GM12878 (cell line): ENCODE data around the gene COQ4. TPM values are rescaled to one million over a fixed set of nuclear protein-coding genes. Genes with fewer than 3 reads are reported as not detected.

Source experiments
- ATAC-seq: fragments of 200-7000 bp; cut with Tn5 transposase; 3 replicates; pipeline ENCODE4 v1.9.1; 2020; ENCODE audit warnings: mild to moderate bottlenecking, moderate library complexity
- BruUV-seq: library from RNA; stranded (reverse); fragments of 400-500 nt; replicated peaks from 2 replicates; lab custom pipeline; 2021; lab: Mats Ljungman, UMichigan
- CTCF ChIA-PET: fragments of 300-600 bp; sonication (Branson Sonifier 250); formaldehyde crosslinking; extraction: SDS; loops from one replicate; lab custom pipeline; 2021; ENCODE audit warnings: inconsistent platforms; lab: Yijun Ruan, JAX
- POLR2A ChIA-PET: fragments of 350-600 bp; formaldehyde crosslinking; extraction: SDS; loops from one replicate; lab custom pipeline; 2021; ENCODE audit warnings: inconsistent platforms; lab: Charles Lee
- RAD21 ChIA-PET: fragments of 300-600 bp; sonication (Branson Sonifier 250); formaldehyde crosslinking; loops from one replicate; lab custom pipeline; 2023; ENCODE audit warnings: antibody characterized with exemption; ENCODE audit not compliant: unreplicated experiment; lab: Charles Lee
- SMC1A ChIA-PET: fragments of 300-600 bp; sonication (Branson Sonifier 250); formaldehyde crosslinking; loops from one replicate; lab custom pipeline; 2023; ENCODE audit not compliant: unreplicated experiment, uncharacterized antibody; lab: Charles Lee
- DNase-seq: peaks from one replicate; pipeline ENCODE4 v3.0.0-alpha.2; 2011; ENCODE audit warnings: low read depth, low spot score
- FAIRE-seq: peaks from 3 replicates; lab custom pipeline; 2011; peaks lifted over from hg19 to GRCh38; lab: Jason Lieb, UNC
- H2AFZ ChIP-seq: 2 replicates; pipeline ENCODE4 v1.6.0; 2011; ENCODE audit warnings: low read depth, low read length, control low read depth; ENCODE audit not compliant: control insufficient read depth
- H3K27ac ChIP-seq: 2 replicates; pipeline ENCODE4 v1.5.1; 2011; ENCODE audit warnings: control low read depth; ENCODE audit not compliant: control insufficient read depth, insufficient read depth
- H3K27me3 ChIP-seq, 2 experiments: replicated peaks in 1 of 2; 2 replicates each; pipeline versions ENCODE4 v1.6.0 to v1.6.1; 2011; ENCODE audit warnings: low read length in 1 of 2; ENCODE audit not compliant: control insufficient read depth in 2 of 2, insufficient read depth in 2 of 2
- H3K36me3 ChIP-seq, 2 experiments: 2 replicates each; pipeline ENCODE4 v1.5.1; 2011; ENCODE audit warnings: low read length in 1 of 2; ENCODE audit not compliant: control insufficient read depth in 2 of 2, insufficient read depth in 2 of 2
- H3K4me1 ChIP-seq: 2 replicates; pipeline ENCODE4 v1.6.1; 2011; ENCODE audit warnings: mild to moderate bottlenecking, low read length, moderate library complexity, mixed read lengths; ENCODE audit not compliant: control insufficient read depth, insufficient read depth
- H3K4me2 ChIP-seq: 2 replicates; pipeline ENCODE4 v1.6.0; 2011; ENCODE audit warnings: control low read depth; ENCODE audit not compliant: control insufficient read depth, insufficient read depth
- H3K4me3 ChIP-seq: fragments of 200-600 bp; sonication (generic); 2 replicates; pipeline ENCODE4 v1.5.1; 2016
- H3K79me2 ChIP-seq: 2 replicates; pipeline ENCODE4 v1.6.0; 2011; ENCODE audit warnings: low read length; ENCODE audit not compliant: control insufficient read depth, insufficient read depth
- H3K9ac ChIP-seq: 2 replicates; pipeline ENCODE4 v1.8.0; 2011; ENCODE audit warnings: low read length, control low read depth, mixed read lengths; ENCODE audit not compliant: control insufficient read depth, insufficient read depth
- H3K9me3 ChIP-seq: replicated peaks from 3 replicates; pipeline ENCODE4 v1.5.1; 2011; ENCODE audit warnings: mild to moderate bottlenecking, low read length; ENCODE audit not compliant: control insufficient read depth, insufficient read depth
- H4K20me1 ChIP-seq: 2 replicates; pipeline ENCODE4 v1.6.0; 2011; ENCODE audit not compliant: control insufficient read depth, insufficient read depth
- BACH1 ChIP-seq: fragments of 450-650 bp; IDR thresholded peaks from 2 replicates; pipeline ENCODE4 v1.6.1; 2017; ENCODE audit warnings: mild to moderate bottlenecking, borderline replicate concordance
- BHLHE40 ChIP-seq, 2 experiments: fragments of 450-650 bp in 1 of 2; IDR thresholded peaks; 2 replicates each; pipeline ENCODE4 v1.6.1; 2011 to 2017; ENCODE audit warnings: low read depth in 2 of 2, borderline replicate concordance in 1 of 2, improper control_type of control experiment in 1 of 2, low read length in 1 of 2, mild to moderate bottlenecking in 1 of 2
- CTCF ChIP-seq, 3 experiments: IDR thresholded peaks in 2 of 3; conservative IDR thresholded peaks in 1 of 3; 2 replicates each; pipeline ENCODE4 v1.5.1; 2011; ENCODE audit warnings: low read depth in 3 of 3, low read length in 3 of 3, mild to moderate bottlenecking in 3 of 3, control low read depth in 2 of 3, moderate library complexity in 2 of 3, inconsistent platforms in 1 of 3, mixed read lengths in 1 of 3; ENCODE audit not compliant: control insufficient read depth in 2 of 3, insufficient read depth in 1 of 3; ENCODE audit errors: extremely low read depth in 1 of 3
- HDGF ChIP-seq: fragments of 450-650 bp; IDR thresholded peaks from 2 replicates; pipeline ENCODE4 v1.6.1; 2016; ENCODE audit warnings: antibody characterized with exemption
- IKZF1 ChIP-seq: fragments of 450-650 bp; conservative IDR thresholded peaks from 2 replicates; pipeline ENCODE4 v1.6.1; 2017; ENCODE audit warnings: antibody characterized with exemption, mild to moderate bottlenecking
- IKZF2 ChIP-seq, 2 experiments: fragments of 450-650 bp; IDR thresholded peaks; 2 replicates each; pipeline ENCODE4 v1.6.1; 2017; ENCODE audit warnings: mild to moderate bottlenecking in 2 of 2, moderate library complexity in 2 of 2
- IRF3 ChIP-seq: fragments of 450-650 bp; IDR thresholded peaks from 2 replicates; pipeline ENCODE4 v1.6.1; 2014; ENCODE audit warnings: mild to moderate bottlenecking
- NBN ChIP-seq: fragments of 450-650 bp; IDR thresholded peaks from 2 replicates; pipeline ENCODE4 v1.6.1; 2016
- NR2C2 ChIP-seq: IDR thresholded peaks from 2 replicates; pipeline ENCODE4 v1.6.1; 2011; ENCODE audit warnings: borderline replicate concordance, low read depth; ENCODE audit not compliant: control insufficient read depth, insufficient read length
- POLR2A ChIP-seq: IDR thresholded peaks from 2 replicates; pipeline ENCODE4 v1.6.1; 2011; ENCODE audit warnings: low read depth, mild to moderate bottlenecking, low read length
- RAD51 ChIP-seq: fragments of 450-650 bp; IDR thresholded peaks from 2 replicates; pipeline ENCODE4 v1.6.1; 2016; ENCODE audit warnings: moderate library complexity, mild to moderate bottlenecking, inconsistent platforms
- RB1 ChIP-seq: fragments of 450-650 bp; formaldehyde crosslinking; IDR thresholded peaks from 2 replicates; pipeline ENCODE4 v1.6.1; 2017; ENCODE audit warnings: mild to moderate bottlenecking, borderline replicate concordance
- RFX5 ChIP-seq: IDR thresholded peaks from 2 replicates; pipeline ENCODE4 v1.6.1; 2011; ENCODE audit warnings: low read depth, low read length, improper control_type of control experiment
- SMARCA5 ChIP-seq: fragments of 450-650 bp; IDR thresholded peaks from 2 replicates; pipeline ENCODE4 v1.6.1; 2017; ENCODE audit warnings: mild to moderate bottlenecking
- SMC3 ChIP-seq: IDR thresholded peaks from 2 replicates; pipeline ENCODE4 v1.6.1; 2011; ENCODE audit warnings: low read length, improper control_type of control experiment, borderline replicate concordance
- ZBED1 ChIP-seq: IDR thresholded peaks from 2 replicates; pipeline ENCODE4 v1.6.1; 2016; ENCODE audit warnings: borderline replicate concordance
- WGBS: methylation state at CpG from one replicate; pipeline ENCODE4 v1.1.6; 2016; ENCODE audit warnings: low lambda C conversion rate; ENCODE audit not compliant: insufficient replicate concordance, insufficient coverage; ENCODE audit errors: missing lambda C conversion rate; 5-methylcytosine and 5-hydroxymethylcytosine counted together
- in situ Hi-C: fragments of 300-500 bp; cut with MboI; formaldehyde crosslinking; loops from 9 replicates; pipeline ENCODE4 v1.14.3; 2018; ENCODE audit warnings: mixed read lengths
- intact Hi-C: fragments of 100-400 bp; cut with micrococcal nuclease; formaldehyde crosslinking; loops from one replicate; pipeline ENCODE4 v1.14.2; 2022; ENCODE audit not compliant: unreplicated experiment
- polyA plus RNA-seq, 11 experiments: library from polyadenylated mRNA; depleted of rRNA in 4 of 11; unstranded in 6 of 11; stranded (reverse) in 5 of 11; fragments of >200 nt; fragmentation: Nextera tagmentation in 4 of 11; fragmentation: Illumina TruSeq in 1 of 11; extraction: Ambion mirVana in 4 of 11; extraction: Trizol in 1 of 11; gene quantifications; 1 replicate in 1 of 11; 2 replicates in 10 of 11; pipeline versions ENCODE4 v1.2.1 to v1.2.3, GENCODE V29; 2011 to 2016; ENCODE audit warnings: inconsistent platforms in 2 of 11, missing spikeins in 2 of 11, low read depth in 1 of 11
- total RNA-seq, 4 experiments: library from RNA; depleted of rRNA in 3 of 4; stranded (reverse); fragments of >200 nt in 3 of 4; fragmentation: Illumina TruSeq in 1 of 4; extraction: Trizol in 1 of 4; gene quantifications; 2 replicates each; pipeline versions ENCODE4 v1.2.1 to v1.2.3, GENCODE V29; 2013 to 2021
- TF ChIP-seq, protein P1 (sequence below): IDR thresholded peaks from 2 replicates; pipeline ENCODE4 v1.6.1; 2011; ENCODE audit warnings: low read depth, mild to moderate bottlenecking, low read length, moderate library complexity, borderline replicate concordance; ENCODE audit errors: extremely low read depth
- TF ChIP-seq, protein P2 (sequence below): IDR thresholded peaks from 2 replicates; pipeline ENCODE4 v1.6.1; 2011; ENCODE audit warnings: borderline replicate concordance, low read depth, mild to moderate bottlenecking, moderate library complexity, mixed read lengths, low read length; ENCODE audit not compliant: insufficient read depth; ENCODE audit errors: extremely low read length
- TF ChIP-seq, protein P3 (sequence below): IDR thresholded peaks from 2 replicates; pipeline ENCODE4 v1.6.1; 2012; ENCODE audit warnings: low read depth, low read length, improper control_type of control experiment

The COQ4 gene
- total and polyA plus RNA-seq, 10 of the 15 experiments (the other 5 are each of a cell fraction or from before 2014, with no cell fraction given) = 3.8 to 64.1 (median 38.6) TPM

DNA sequence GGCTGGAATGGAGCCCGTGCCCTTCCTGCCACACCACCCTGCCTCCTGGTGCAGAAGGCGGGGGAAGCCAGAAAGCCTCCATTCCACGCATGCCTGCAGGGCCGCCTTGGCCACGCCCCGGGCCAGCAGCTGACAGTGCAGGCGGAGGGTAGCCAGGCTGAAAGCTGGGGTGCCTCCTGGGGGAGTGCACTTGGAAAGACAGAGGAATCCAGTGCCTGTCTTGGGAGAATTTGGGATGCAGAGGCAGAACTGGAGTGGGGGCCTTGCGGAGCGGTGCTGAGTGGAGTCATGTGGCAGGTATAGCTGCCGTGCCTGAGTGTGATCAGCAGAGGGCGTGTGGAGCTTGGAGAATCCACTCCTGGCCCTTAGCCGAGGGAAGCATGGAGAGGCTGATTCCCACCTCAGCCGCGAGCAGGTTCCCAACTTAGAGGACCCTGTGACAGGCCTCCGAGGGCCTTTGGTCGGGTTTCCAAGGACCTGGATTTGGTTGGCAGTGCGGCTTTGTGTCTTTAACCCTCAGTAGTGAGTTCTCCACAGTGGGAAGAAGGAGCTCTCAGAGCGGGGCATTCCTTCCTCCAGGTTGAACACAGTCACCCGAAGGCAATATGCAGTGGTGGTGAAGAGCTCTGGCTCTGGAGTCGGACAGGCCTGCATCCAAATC is 39.5 kb downstream of the COQ4 start:
- no peaks in the 10 kb centered on the region for H4K20me1 ChIP-seq
- H3K36me3 ChIP-seq = no peaks in the 10 kb centered on the region; a peak in 1 of 4 replicates
- in situ Hi-C loops (no loop called here), intact Hi-C loops (loop anchor here (5.0 kb wide), 1 partner anchor 50 kb away; no protein-coding TSS in a partner anchor)
- no peaks in the 10 kb centered on the region for H3K9me3 ChIP-seq
- ATAC-seq = peak; percentile 96
- DNase-seq = no peak
- ChIA-PET POLR2A (interaction anchor here (0.6 to 1.3 kb wide), 5 partner anchors 9 to 192 kb away, joined by 3 to 9 read pairs (median 5); partner anchors contain the start of gene URM1), RAD21 (interaction anchor here (0.6 to 3.7 kb wide), 18 partner anchors 9 to 666 kb away, joined by 3 to 18 read pairs (median 4); partner anchors contain the start of genes GLE1, ODF2, SH3GLB2 and SPOUT1), SMC1A (interaction anchor here (0.6 to 2.9 kb wide), 18 partner anchors 9 to 566 kb away, joined by 3 to 19 read pairs (median 3); partner anchors contain the start of genes GOLGA2, SWI5 and URM1), CTCF (interaction anchor here (0.5 to 4.4 kb wide), 47 partner anchors 9 to 781 kb away, joined by 3 to 61 read pairs (median 4); partner anchors contain the start of genes CERCAM, COQ4, TRUB2 and URM1)
- no peaks in the 10 kb centered on the region for H3K27me3 ChIP-seq
- peak overlapping the region; percentile 59; the same call in 1 of the 2 replicates for H3K4me3 ChIP-seq
- FAIRE-seq = peak; percentile 98
- peak overlapping the region; percentile 98 for H2AFZ ChIP-seq
- BruUV-seq = no TSS peak
- WGBS = 7% methylated on average over 20 of the region's 20 CpGs
- H3K4me1 ChIP-seq = peaks cover 7% of the 10 kb centered on the region
- peak overlapping the region; percentile 41; the same call in 1 of the 2 replicates for H3K9ac ChIP-seq
- no peak overlapping the region for H3K27ac ChIP-seq
- no peaks in the 10 kb centered on the region for H3K79me2 ChIP-seq
- H3K4me2 ChIP-seq = peak overlapping the region; percentile 79
- peak; percentile 69; a peak in 3 of 4 replicates for TF ChIP-seq IKZF2 (IDR thresholded peaks at IDR 0.05)
- peak; percentile 74 for TF ChIP-seq IKZF1
- TF ChIP-seq, protein P1, sequence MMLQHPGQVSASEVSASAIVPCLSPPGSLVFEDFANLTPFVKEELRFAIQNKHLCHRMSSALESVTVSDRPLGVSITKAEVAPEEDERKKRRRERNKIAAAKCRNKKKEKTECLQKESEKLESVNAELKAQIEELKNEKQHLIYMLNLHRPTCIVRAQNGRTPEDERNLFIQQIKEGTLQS = no peak
- TF ChIP-seq BHLHE40 (IDR thresholded peaks at IDR 0.05; ENCODE audit: borderline replicate concordance in 1 of 2, low read depth in 2 of 2, low read length in 1 of 2) = peak in 1 of 2 experiments; percentile 20; a peak in 1 of 4 replicates
- TF ChIP-seq BACH1 = peak; percentile 45; the same call in 1 of the 2 replicates
- peak; percentile 57; the same call in 1 of the 2 replicates for TF ChIP-seq NBN
- TF ChIP-seq CTCF (IDR thresholded peaks at IDR 0.05 in 2 of 3, conservative IDR thresholded peaks at IDR 0.05 in 1 of 3; ENCODE audit: control insufficient read depth in 2 of 3, extremely low read depth in 1 of 3, insufficient read depth in 1 of 3, low read depth in 3 of 3, low read length in 3 of 3) = peak; percentile 90 to 92 (median 90)
- TF ChIP-seq HDGF = peak; percentile 94; the same call in 1 of the 2 replicates
- peak; percentile 74; the same call in 1 of the 2 replicates for TF ChIP-seq SMARCA5
- TF ChIP-seq, protein P2, sequence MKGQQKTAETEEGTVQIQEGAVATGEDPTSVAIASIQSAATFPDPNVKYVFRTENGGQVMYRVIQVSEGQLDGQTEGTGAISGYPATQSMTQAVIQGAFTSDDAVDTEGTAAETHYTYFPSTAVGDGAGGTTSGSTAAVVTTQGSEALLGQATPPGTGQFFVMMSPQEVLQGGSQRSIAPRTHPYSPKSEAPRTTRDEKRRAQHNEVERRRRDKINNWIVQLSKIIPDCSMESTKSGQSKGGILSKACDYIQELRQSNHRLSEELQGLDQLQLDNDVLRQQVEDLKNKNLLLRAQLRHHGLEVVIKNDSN = peak; percentile 49
- TF ChIP-seq IRF3 = no peak
- no peak for TF ChIP-seq RFX5
- peak; percentile 71 for TF ChIP-seq SMC3
- peak; percentile 28; the same call in 1 of the 2 replicates for TF ChIP-seq POLR2A
- no peak for TF ChIP-seq ZBED1
- TF ChIP-seq, protein P3, sequence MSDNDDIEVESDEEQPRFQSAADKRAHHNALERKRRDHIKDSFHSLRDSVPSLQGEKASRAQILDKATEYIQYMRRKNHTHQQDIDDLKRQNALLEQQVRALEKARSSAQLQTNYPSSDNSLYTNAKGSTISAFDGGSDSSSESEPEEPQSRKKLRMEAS = peak; percentile 68
- peak; percentile 72; the same call in 1 of the 2 replicates for TF ChIP-seq RB1
- TF ChIP-seq NR2C2 = no peak
- TF ChIP-seq RAD51 = peak; percentile 70
